Activated CD8-positive, alpha-beta T cell treated with anti-CD3 and anti-CD28 coated beads for 36 hours (primary cell): ENCODE measurements around the gene FAM187B. TPM values are rescaled to one million over a fixed set of nuclear protein-coding genes. Genes with fewer than 3 reads are reported as not detected.

Experiments used
- ATAC-seq: fragments of 200-7000 bp; cut with Tn5 transposase; one replicate; pipeline ENCODE4 v1.10.0; 2021; ENCODE audit warnings: mild to moderate bottlenecking, moderate library complexity
- CTCF ChIA-PET: fragments of 350-600 bp; sonication (Branson Sonifier 250); formaldehyde crosslinking; loops from one replicate; lab custom pipeline; 2021; ENCODE audit warnings: antibody characterized with exemption; lab: Charles Lee
- POLR2A ChIA-PET: fragments of 350-600 bp; sonication (Branson Sonifier 250); formaldehyde crosslinking; loops from one replicate; lab custom pipeline; 2021; ENCODE audit warnings: antibody characterized with exemption; lab: Charles Lee
- DNase-seq: peaks from one replicate; pipeline ENCODE4 v3.0.0-alpha.2; 2020
- H3K27ac Mint-ChIP-seq: one replicate; pipeline ENCODE4 v1.8.0; 2021; ENCODE audit warnings: mild to moderate bottlenecking, mixed read lengths
- H3K27me3 Mint-ChIP-seq: one replicate; pipeline ENCODE4 v1.8.0; 2021; ENCODE audit warnings: mixed read lengths
- H3K36me3 Mint-ChIP-seq: one replicate; pipeline ENCODE4 v1.8.0; 2021; ENCODE audit warnings: low read depth, mixed read lengths
- H3K4me1 Mint-ChIP-seq: one replicate; pipeline ENCODE4 v1.8.0; 2021; ENCODE audit warnings: low read depth, mixed read lengths
- H3K4me3 Mint-ChIP-seq: one replicate; pipeline ENCODE4 v1.8.0; 2021; ENCODE audit warnings: mild to moderate bottlenecking, moderate library complexity, mixed read lengths
- H3K9me3 Mint-ChIP-seq: one replicate; pipeline ENCODE4 v1.8.0; 2021; ENCODE audit warnings: mixed read lengths
- intact Hi-C: fragments of 100-400 bp; cut with micrococcal nuclease; formaldehyde crosslinking; loops from one replicate; pipeline ENCODE4 v1.10.0; 2022
- total RNA-seq, 2 experiments: library from RNA; stranded (reverse); gene quantifications; one replicate each; pipeline ENCODE4 v1.2.3, GENCODE V29; 2021
- TF ChIP-seq, protein P1 (sequence below): fragments of 200-600 bp; IDR thresholded peaks from one replicate; pipeline ENCODE4 v1.8.0; 2022; ENCODE audit warnings: antibody characterized with exemption, mild to moderate bottlenecking

The FAM187B gene
- total RNA-seq, 2 experiments from 2014 or later = not detected

GRCh38 chr19:35262101-35262761 lies 33.7 kb upstream of the FAM187B start:
- Mint-ChIP-seq H3K4me3 (no peak overlapping the region), H3K4me1 (peaks cover 31% of the 10 kb centered on the region), H3K27ac (peak overlapping the region; percentile 15), H3K36me3 (peaks cover 7% of the 10 kb centered on the region), H3K27me3 (no peaks in the 10 kb centered on the region), H3K9me3 (no peaks in the 10 kb centered on the region)
- DNase-seq (no peak), ATAC-seq (no peak)
- ChIA-PET CTCF (no interaction called here), POLR2A (interaction anchor here (0.5 to 2.3 kb wide), 6 partner anchors 9 to 117 kb away, joined by 3 to 7 read pairs (median 3); no protein-coding TSS in a partner anchor)
- TF ChIP-seq, protein P1, sequence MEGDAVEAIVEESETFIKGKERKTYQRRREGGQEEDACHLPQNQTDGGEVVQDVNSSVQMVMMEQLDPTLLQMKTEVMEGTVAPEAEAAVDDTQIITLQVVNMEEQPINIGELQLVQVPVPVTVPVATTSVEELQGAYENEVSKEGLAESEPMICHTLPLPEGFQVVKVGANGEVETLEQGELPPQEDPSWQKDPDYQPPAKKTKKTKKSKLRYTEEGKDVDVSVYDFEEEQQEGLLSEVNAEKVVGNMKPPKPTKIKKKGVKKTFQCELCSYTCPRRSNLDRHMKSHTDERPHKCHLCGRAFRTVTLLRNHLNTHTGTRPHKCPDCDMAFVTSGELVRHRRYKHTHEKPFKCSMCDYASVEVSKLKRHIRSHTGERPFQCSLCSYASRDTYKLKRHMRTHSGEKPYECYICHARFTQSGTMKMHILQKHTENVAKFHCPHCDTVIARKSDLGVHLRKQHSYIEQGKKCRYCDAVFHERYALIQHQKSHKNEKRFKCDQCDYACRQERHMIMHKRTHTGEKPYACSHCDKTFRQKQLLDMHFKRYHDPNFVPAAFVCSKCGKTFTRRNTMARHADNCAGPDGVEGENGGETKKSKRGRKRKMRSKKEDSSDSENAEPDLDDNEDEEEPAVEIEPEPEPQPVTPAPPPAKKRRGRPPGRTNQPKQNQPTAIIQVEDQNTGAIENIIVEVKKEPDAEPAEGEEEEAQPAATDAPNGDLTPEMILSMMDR = no peak
- intact Hi-C loops = loop anchor here (10.0 kb wide), 1 partner anchor 117 kb away; the partner anchor contains the start of gene FXYD7

- TF ChIP-seq, protein P1 = no peak
- no peak for ATAC-seq
- intact Hi-C loops = loop anchor here (10.0 kb wide), 1 partner anchor 117 kb away; the partner anchor contains the start of gene FXYD7
- Mint-ChIP-seq H3K36me3 (peaks cover 7% of the 10 kb centered on the region), H3K9me3 (no peaks in the 10 kb centered on the region), H3K27me3 (no peaks in the 10 kb centered on the region), H3K27ac (peak overlapping the region; percentile 57), H3K4me1 (peaks cover 33% of the 10 kb centered on the region), H3K4me3 (no peak overlapping the region)
- CTCF ChIA-PET = no interaction called here
- no peak for DNase-seq
- POLR2A ChIA-PET = interaction anchor here (0.5 to 2.3 kb wide), 6 partner anchors 9 to 116 kb away, joined by 3 to 7 read pairs (median 3); no protein-coding TSS in a partner anchor
Observed at GRCh38 chr19:35261356-35262100, 33.0 kb upstream of the FAM187B start.

DNA sequence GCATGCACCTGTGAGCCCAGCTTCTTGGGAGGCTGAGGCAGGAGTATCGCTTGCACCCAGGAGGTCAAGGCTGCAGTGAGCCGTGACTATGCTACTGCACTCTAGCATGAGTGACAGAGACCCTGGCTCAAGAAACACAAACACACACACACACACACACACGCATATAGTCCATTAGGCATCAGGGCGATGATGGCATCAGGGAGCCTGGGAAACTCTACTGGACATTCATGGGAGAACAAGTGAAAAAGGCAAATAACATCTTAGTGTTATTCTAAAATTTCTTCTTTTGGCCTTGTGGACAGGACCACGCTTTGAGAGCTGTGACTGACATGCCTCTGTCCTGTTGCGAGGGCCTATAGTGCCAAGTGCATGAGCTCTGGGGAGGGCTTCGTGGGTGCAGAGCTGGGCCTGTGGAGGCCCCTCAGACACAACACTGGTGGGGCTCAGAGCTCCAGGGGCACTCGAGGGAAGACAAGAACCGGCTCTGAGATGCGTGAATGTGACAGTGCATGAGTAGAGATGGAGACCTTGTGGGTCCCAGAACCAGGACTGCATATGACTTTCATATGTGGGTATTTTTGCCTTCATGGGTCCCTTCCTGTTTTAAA lies 32.3 kb upstream of the FAM187B start:
- TF ChIP-seq, protein P1 = no peak
- intact Hi-C loops = loop anchor here (10.0 kb wide), 1 partner anchor 116 kb away; the partner anchor contains the start of gene FXYD7
- ChIA-PET CTCF (no interaction called here), POLR2A (interaction anchor here (1.5 to 2.3 kb wide), 2 partner anchors 10 to 13 kb away, joined by 3 to 7 read pairs; no protein-coding TSS in a partner anchor)
- H3K4me1 Mint-ChIP-seq = peaks cover 29% of the 10 kb centered on the region
- ATAC-seq (no peak), DNase-seq (no peak)
- H3K27ac Mint-ChIP-seq = peak overlapping the region; percentile 57
- no peaks in the 10 kb centered on the region for H3K27me3 Mint-ChIP-seq
- H3K9me3 Mint-ChIP-seq = no peaks in the 10 kb centered on the region
- no peak overlapping the region for H3K4me3 Mint-ChIP-seq
- peaks cover 3% of the 10 kb centered on the region for H3K36me3 Mint-ChIP-seq

- DNase-seq = no peak
- intact Hi-C loops = no loop called here
- TF ChIP-seq, protein P1 = no peak
- Mint-ChIP-seq H3K36me3 (peaks cover 3% of the 10 kb centered on the region), H3K27ac (no peak overlapping the region), H3K9me3 (no peaks in the 10 kb centered on the region), H3K4me1 (peaks cover 24% of the 10 kb centered on the region), H3K27me3 (no peaks in the 10 kb centered on the region), H3K4me3 (no peak overlapping the region)
- POLR2A ChIA-PET = interaction anchor here (1.3 kb wide), 1 partner anchor 16 kb away, joined by 4 read pairs; no protein-coding TSS in a partner anchor
- CTCF ChIA-PET = interaction anchor here (1.1 to 1.7 kb wide), 2 partner anchors 13 to 115 kb away, joined by 3 read pairs; no protein-coding TSS in a partner anchor
- ATAC-seq = no peak
Observed at GRCh38 chr19:35257113-35257461, 28.5 kb upstream of the FAM187B start.
